GM18526 (cell line): Measurements from ENCODE around the gene MYO7B.

Experiments used
- POLR2A ChIP-seq: IDR thresholded peaks from 3 replicates; pipeline ENCODE4 v1.6.1; 2011; ENCODE audit not compliant: insufficient read length; ENCODE audit errors: extremely low read depth

Gene MYO7B

DNA sequence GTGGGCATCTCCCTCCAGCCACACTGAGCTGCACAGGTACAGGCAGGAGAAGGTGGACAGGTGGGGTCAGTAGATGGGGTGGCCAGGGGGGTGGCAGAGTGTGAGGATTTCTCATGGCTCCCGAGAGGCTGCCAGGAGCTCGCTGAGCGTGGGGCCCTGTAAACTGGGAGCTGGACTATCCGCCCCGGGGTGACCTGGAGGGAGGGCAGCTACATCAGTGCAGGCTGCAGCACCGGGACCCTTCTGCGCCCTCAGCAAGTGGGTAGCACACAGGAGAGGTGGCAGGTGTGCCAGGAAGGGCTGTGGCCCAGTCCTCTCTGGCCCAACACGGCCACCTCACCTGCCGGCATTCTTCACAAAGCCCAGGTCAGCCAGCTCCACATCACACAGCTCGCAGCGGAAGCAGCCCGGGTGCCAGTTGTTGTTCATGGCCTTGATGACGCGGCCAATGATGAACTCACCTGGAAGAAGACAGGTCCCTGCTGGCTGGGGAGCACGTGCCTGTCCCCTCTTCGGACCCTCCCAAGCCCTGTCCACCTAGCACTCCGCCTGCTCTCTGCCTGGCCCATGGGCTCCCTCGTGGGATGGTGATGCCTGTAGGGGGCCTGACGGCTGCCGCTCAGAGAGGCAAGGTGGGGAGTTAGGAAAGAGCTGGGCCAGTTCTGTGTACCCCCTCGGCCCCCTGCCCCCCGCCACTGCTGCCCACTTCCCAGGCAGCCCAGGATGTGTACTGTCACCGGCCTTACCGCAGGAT, 118.8 kb downstream of the MYO7B start:
- TF ChIP-seq POLR2A = no peak

DNA sequence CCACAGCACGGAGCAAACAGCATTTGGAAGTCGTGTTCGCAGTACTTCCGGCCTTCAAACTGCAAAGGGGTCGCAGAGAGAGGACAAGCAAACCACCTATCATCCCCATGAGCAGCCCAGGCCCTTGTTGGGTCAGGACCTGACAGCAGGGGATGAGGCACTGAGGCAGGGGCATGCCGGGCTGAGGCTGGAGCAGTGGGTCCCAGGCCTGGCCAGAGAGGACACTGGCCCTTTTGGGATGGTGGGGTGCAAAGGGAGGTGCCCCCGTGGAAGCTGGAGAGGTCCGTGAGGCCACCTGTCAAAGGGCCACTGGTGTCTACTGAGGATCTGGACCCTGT, 119.3 kb downstream of the MYO7B start:
- TF ChIP-seq POLR2A = no peak

DNA sequence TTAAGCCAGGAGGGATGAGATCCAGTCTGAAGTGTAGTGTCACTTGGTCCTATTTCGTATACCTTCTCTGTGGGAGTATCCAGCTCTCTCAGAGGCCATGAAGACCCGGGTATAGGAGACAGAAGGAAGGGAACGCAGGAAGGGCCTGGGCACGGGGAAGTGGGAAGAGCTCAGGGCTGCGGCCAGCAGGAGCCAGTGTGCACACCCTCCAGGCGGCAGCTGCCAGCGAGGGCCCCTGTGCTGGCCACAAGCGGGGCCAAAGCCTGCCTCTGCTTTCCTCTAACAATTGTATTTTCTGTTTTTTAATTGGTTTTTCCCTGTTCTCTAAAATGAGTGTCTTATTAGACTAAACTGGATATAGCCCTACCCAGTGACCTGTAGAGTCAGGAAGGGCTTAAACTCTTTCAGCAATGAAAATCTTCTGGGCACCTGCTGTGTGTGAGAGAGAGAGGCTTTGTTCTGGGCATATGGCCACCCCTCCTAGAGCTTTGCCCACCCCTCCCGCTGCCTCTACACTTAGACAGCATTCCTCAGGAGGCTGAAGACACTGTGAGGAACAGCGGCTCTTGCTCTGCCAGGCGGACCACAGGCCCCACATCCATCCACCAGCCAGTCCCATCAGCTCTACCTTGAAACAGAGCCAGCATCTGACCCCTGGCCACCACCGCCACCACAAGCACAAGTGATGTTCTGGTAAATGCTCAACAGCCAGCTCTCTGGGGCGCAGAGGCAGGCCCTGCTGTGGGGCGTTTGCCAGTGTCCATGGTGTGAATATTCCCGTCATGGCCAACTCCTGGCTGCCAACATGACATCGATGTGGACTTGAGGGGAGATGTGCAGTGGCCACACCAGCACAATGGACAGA, 120.0 kb downstream of the MYO7B start:
- no peak for TF ChIP-seq POLR2A

DNA sequence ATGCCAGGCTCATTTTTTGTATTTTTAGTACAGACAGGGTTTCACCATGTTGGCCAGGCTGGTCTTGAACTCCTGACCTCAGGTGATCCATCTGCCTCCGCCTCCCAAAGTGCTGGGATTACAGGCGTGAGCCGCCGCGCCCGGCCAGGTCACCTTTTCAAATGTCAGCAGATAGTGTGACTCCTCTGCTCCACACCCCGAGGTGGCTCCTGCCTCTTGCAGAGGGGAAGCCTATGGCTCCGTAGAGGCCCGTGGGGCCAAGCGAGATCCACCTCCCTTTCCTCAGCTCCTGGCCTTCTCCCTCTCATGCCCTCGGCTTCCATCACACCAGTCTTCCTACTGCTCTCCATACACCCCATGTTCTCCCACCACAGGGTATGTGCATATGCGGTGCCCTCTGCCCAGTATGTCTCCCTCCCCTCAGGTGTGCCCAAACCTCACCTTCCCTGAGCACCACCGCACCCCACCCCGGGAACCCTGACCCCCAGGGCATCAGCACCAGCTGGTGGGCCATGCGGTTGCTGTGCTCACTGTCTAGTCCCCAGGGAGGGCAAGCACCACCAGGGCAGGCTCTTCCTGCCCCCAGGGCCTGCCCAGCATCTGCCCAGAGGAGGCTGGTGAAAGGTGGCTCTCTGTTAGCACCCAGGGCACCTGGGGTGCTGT, 121.2 kb downstream of the MYO7B start:
- no peak for TF ChIP-seq POLR2A

DNA sequence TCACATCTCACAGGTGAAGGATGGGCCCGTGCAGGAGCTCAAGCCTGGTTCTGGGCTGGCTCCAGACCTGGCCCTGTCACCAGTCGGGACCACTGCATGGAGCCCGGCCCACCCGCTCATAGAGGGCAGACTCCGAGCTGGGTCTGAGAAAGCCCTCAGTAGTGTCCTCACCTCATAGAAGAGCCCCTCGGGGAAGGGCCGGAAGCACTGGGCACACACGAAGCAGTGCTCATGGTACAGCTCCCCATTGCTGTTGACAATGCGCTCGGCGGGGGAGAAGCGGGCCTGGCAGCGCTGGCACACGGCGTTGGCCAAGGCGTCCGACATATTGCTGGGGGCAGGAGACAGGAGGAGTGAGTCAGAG, 121.7 kb downstream of the MYO7B start:
- no peak for TF ChIP-seq POLR2A

DNA sequence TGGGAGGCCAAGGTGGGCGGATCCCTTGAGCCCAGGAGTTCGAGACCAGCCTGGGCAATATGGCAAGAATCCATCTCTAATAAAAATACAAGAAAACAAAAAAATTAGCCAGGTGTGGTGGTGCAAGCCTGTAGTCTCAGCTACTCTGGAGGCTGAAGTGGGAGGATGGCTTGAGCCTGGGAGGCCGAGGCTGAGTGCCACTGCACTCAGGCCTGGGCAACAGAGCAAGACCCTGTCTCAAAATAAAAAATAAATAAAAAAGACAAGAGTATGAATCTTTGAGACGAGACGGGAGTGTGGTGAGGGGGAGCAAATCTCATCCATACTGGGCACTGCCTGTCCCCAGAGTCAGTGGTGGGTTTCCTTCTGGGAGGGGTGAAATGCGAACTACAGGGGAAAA, 122.7 kb downstream of the MYO7B start:
- no peak for TF ChIP-seq POLR2A

DNA sequence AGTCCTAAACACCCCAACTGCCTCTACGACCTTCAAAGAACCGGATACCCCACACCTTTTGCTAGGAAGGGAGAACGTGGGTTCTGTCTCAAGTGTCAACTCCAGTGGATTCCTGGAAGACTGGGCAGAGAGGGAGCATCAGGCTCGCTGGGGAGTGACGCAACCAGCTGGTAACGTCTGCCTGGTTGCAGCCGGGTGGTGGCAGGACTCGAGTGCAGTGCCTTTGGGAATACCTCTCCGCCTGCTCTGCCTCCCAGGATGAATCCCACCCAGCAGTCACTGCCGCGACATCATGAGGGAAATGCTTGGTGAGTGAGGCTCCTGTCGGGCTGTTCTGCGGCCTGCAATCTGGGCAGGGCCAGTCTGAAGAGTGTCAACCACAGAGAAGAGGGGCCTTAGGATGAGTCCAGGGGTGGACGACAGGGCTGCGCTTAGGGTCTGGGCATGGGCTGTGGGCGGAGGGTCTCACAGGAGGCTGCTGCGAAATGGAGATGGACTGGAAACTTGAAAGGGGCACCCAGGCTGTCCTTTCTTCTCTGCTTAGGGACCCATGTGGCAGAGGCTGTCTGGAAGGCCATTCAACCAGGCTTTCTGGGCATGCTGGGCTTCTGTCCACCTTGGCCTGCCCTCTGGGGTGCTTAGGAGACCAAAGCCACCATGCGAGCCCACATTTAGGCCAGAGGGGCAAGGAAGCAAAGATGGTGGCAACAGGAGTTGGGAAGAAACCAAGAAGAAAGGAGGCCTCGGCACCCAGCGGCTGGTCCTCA, 123.3 kb downstream of the MYO7B start:
- TF ChIP-seq POLR2A = no peak

DNA sequence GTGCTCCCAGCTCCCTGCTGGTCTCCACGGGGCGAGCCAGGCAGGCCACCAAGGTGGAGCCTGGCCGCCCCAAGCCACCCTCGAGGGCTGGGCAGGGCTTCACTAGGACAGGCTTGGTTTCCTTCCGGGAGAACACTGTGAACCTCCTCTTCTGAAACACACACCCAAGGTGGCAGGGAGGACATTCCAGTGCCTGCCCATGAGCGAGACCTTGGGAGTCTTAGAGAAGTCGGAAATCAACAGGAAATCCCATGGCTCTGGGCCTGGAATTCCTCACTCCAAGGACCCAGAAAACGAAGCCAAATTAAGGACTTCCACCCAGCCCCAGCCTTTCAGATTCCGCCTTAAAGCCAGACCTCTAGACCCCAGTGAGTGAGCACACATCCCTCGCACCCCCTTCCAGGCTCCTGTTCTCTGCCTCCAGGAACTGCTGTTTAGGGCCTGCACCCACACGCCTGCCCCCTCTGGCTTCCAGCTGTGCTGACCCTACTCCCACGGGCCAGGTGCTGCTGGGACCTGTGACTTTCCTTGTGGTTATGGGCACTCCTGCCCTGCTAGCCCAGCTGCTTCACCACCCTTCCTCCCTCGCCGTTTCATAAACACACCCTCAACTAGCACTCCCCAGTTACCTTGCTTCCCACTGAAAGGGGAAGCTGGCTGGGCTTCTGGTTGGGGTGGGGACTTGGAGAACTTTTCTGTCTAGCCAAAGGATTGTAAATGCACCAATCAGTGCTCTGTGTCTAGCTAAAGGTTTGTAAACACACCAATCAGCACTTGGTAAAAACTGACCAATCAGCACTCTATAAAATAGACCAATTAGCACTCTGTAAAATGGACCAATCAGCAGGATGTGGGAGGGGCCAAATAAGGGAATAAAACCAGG, 124.2 kb downstream of the MYO7B start:
- no peak for TF ChIP-seq POLR2A

DNA sequence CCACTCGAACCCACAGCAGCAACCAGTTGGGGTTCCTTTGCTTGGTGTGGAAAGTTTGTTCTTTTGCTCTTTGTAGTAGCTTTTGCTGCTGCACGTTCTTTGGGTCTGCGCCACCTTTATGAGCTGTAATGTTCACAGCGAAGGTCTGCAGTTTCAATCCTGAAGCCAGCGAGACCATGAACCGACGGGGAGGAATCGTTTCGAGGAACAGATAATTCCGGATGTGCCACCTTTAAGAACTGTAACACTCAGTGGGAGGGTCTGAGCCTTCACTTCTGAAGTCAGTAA, 124.8 kb downstream of the MYO7B start:
- no peak for TF ChIP-seq POLR2A

DNA sequence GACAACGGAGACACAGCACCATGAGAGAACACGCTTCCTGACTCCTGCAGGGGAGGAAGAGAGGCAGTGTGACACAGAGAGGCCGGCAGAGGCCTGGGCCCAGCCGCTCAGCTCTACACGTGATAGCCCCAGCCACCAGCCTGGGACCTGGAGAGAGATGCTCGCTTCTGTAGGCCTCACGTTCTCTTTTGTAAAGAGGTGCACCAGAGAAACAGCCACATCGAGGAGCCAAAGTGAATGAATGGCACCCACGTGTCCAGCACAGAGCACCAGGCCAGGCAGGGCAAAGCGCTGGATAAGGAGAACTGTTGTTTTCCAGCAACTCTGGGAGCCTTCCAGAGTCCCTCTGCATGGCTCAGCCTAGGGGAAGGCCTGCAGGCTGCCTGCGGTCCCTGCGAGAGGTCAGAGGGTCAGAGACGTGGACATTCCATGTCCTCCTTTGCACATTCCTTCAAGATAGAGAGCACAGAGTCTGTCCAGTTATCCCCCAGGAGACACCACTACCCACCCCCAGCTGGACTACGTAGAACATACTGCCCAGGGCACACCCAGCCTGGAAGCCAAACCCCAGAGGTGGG, 125.7 kb downstream of the MYO7B start:
- TF ChIP-seq POLR2A = no peak

DNA sequence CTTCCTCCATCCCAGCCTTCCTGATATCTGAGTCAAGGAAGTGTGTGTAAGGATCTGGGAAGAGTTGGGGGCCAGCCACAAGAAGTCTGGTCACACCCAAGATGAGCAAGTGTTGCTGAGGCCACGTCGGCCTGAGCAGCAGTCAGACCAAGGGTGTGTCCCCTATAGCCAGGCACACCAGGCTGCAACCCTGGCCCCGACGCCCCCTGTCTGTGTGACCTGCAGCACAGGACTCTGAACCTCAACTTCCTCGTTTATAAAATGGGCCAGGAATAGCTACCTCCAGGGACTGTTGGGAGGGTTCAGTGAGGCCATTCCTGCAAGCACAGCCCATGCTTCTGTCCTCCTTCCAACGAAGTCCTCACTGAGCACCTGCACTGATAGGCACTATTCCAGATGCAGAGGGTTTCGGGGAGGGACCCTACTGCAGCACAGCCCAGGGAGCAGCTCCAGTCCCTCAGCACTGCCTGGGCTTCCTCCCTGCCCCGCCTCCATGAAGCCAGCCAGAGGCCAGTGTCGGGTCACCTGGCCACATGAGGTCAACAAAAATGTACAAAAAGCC, 126.5 kb downstream of the MYO7B start:
- TF ChIP-seq POLR2A = no peak

DNA sequence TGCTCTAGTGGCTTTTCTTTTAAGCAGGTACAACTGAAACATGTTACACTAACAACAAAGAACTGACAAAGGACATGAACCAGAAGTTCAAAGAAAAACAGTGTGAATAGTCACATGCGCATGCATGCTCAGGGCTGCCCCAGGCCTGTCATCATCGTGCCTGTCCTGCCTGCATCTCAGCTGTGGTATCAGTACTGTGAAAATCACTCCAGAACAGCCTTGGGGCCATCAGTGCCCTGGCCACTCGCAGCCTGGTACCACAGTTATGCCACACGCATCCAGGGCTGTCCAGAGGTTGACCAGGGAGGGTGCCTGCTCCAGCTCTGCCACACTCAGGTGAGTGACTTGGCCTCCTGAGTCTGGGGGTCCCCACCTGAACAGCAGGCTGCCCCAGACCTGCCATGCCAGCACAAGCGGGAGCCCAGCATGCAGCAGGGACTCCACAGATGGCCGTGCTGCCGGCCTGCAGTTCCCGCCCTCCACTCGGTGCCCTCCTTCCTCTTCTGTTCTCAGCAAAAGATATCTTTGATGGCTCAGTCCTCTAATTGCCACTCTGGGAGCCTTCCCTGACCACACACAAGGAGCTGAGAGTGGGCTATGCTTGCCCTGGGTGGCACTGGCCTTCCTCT, 127.6 kb downstream of the MYO7B start:
- no peak for TF ChIP-seq POLR2A

DNA sequence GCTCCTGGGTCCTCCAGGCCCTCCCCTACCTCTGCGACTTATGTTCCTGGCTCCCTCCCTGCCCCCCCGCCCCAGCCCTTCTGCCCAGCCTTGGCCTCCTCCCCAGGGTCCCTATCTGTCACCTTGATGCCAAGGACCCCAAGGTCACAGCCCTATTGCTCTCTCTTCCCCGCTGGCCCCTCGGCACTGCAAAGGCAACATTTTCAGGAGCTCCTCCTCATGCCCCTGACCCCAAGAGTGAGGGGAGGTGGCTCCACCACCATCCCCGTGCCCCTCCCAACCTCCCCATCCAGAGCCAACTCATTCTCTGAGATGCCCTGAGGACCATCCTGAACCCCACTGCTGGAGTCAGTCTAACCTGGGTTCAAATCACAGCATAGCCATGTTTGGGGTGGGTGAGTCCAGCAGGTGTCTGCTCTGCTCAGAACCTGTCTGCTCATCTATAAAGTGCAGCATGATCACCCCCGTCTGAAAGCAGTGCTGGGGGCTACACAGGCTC, 128.1 kb downstream of the MYO7B start:
- TF ChIP-seq POLR2A = no peak
